ENCODE results near the gene OR12D1.

Gene OR12D1

GRCh38 chr6:29414588-29414987 is at the start of gene OR12D1:
OR12D1 (plus strand) TSS chr6:29414928.
- no peaks in the 10 kb centered on the region for H3K9me3 ChIP-seq (ENCODE audit: control insufficient read depth, insufficient read depth, low read length)
- H3K4me1 ChIP-seq (ENCODE audit: control insufficient read depth, insufficient read depth, low read length) = no peaks in the 10 kb centered on the region
- no peaks in the 10 kb centered on the region for H3K27me3 ChIP-seq (ENCODE audit: control insufficient read depth, insufficient read depth, low read length)
- no peak within 1 kb of the TSS for H3K4me3 ChIP-seq (ENCODE audit: low read depth, low read length)
- no peak within 1 kb of the TSS for H3K9ac ChIP-seq (ENCODE audit: low read depth, low read length)
- H3K36me3 ChIP-seq (ENCODE audit: control insufficient read depth, insufficient read depth, low read length) = no peaks in the 10 kb centered on the region

- no peaks in the 10 kb centered on the region for H3K4me1 ChIP-seq (ENCODE audit: control insufficient read depth, insufficient read depth, low read length)
- no peaks in the 10 kb centered on the region for H3K9me3 ChIP-seq (ENCODE audit: control insufficient read depth, insufficient read depth, low read length)
- H3K4me3 ChIP-seq (ENCODE audit: low read depth, low read length) = no peak within 1 kb of the TSS
- H3K27me3 ChIP-seq (ENCODE audit: control insufficient read depth, insufficient read depth, low read length) = no peaks in the 10 kb centered on the region
- H3K36me3 ChIP-seq (ENCODE audit: control insufficient read depth, insufficient read depth, low read length) = no peaks in the 10 kb centered on the region
- no peak within 1 kb of the TSS for H3K9ac ChIP-seq (ENCODE audit: low read depth, low read length)
Observed at GRCh38 chr6:29368765-29369164, 46.0 kb upstream of the OR12D1 start, which contains the start of gene OR5V1. OR5V1 (minus strand) TSS chr6:29368865; CDS start chr6:29356195, 12,670 bp downstream.

- Histone ChIP-seq H3K4me1 (ENCODE audit: control insufficient read depth, insufficient read depth, low read length) (no peaks in the 10 kb centered on the region), H3K27me3 (ENCODE audit: control insufficient read depth, insufficient read depth, low read length) (no peaks in the 10 kb centered on the region), H3K9ac (ENCODE audit: low read depth, low read length) (no peak within 1 kb of the TSS), H3K9me3 (ENCODE audit: control insufficient read depth, insufficient read depth, low read length) (no peaks in the 10 kb centered on the region), H3K36me3 (ENCODE audit: control insufficient read depth, insufficient read depth, low read length) (no peaks in the 10 kb centered on the region), H3K4me3 (ENCODE audit: low read depth, low read length) (no peak within 1 kb of the TSS)
Observed at GRCh38 chr6:29375191-29375590, 39.5 kb upstream of the OR12D1 start, which contains the start of gene OR12D3. OR12D3 (minus strand) TSS chr6:29375291; CDS start chr6:29375287, 4 bp downstream.

- no peak overlapping the region for H3K9ac ChIP-seq (ENCODE audit: low read depth, low read length)
- no peaks in the 10 kb centered on the region for H3K36me3 ChIP-seq (ENCODE audit: control insufficient read depth, insufficient read depth, low read length)
- H3K4me3 ChIP-seq (ENCODE audit: low read depth, low read length) = no peak overlapping the region
- no peaks in the 10 kb centered on the region for H3K9me3 ChIP-seq (ENCODE audit: control insufficient read depth, insufficient read depth, low read length)
- no peaks in the 10 kb centered on the region for H3K27me3 ChIP-seq (ENCODE audit: control insufficient read depth, insufficient read depth, low read length)
- no peaks in the 10 kb centered on the region for H3K4me1 ChIP-seq (ENCODE audit: control insufficient read depth, insufficient read depth, low read length)
Observed at GRCh38 chr6:29376003-29376402, 38.7 kb upstream of the OR12D1 start.

- Histone ChIP-seq H3K27me3 (ENCODE audit: control insufficient read depth, insufficient read depth, low read length) (no peaks in the 10 kb centered on the region), H3K9ac (ENCODE audit: low read depth, low read length) (no peak overlapping the region), H3K4me3 (ENCODE audit: low read depth, low read length) (no peak overlapping the region), H3K9me3 (ENCODE audit: control insufficient read depth, insufficient read depth, low read length) (no peaks in the 10 kb centered on the region), H3K36me3 (ENCODE audit: control insufficient read depth, insufficient read depth, low read length) (no peaks in the 10 kb centered on the region), H3K4me1 (ENCODE audit: control insufficient read depth, insufficient read depth, low read length) (no peaks in the 10 kb centered on the region)
Observed at GRCh38 chr6:29388533-29388932, 26.2 kb upstream of the OR12D1 start.

- no peaks in the 10 kb centered on the region for H3K36me3 ChIP-seq (ENCODE audit: control insufficient read depth, insufficient read depth, low read length)
- no peak within 1 kb of the TSS for H3K9ac ChIP-seq (ENCODE audit: low read depth, low read length)
- no peaks in the 10 kb centered on the region for H3K27me3 ChIP-seq (ENCODE audit: control insufficient read depth, insufficient read depth, low read length)
- H3K9me3 ChIP-seq (ENCODE audit: control insufficient read depth, insufficient read depth, low read length) = no peaks in the 10 kb centered on the region
- no peak within 1 kb of the TSS for H3K4me3 ChIP-seq (ENCODE audit: low read depth, low read length)
- H3K4me1 ChIP-seq (ENCODE audit: control insufficient read depth, insufficient read depth, low read length) = peaks cover 3% of the 10 kb centered on the region
Observed at GRCh38 chr6:29395331-29395730, 19.4 kb upstream of the OR12D1 start, which contains the start of gene OR12D2. OR12D2 (plus strand) TSS chr6:29395631; CDS start chr6:29396700, 1,069 bp downstream.

GRCh38 chr6:29399525-29399924 is 15.2 kb upstream of the OR12D1 start:
- Histone ChIP-seq H3K9ac (ENCODE audit: low read depth, low read length) (no peak overlapping the region), H3K9me3 (ENCODE audit: control insufficient read depth, insufficient read depth, low read length) (no peaks in the 10 kb centered on the region), H3K36me3 (ENCODE audit: control insufficient read depth, insufficient read depth, low read length) (no peaks in the 10 kb centered on the region), H3K4me3 (ENCODE audit: low read depth, low read length) (no peak overlapping the region), H3K4me1 (ENCODE audit: control insufficient read depth, insufficient read depth, low read length) (peaks cover 3% of the 10 kb centered on the region), H3K27me3 (ENCODE audit: control insufficient read depth, insufficient read depth, low read length) (no peaks in the 10 kb centered on the region)

- Histone ChIP-seq H3K36me3 (ENCODE audit: control insufficient read depth, insufficient read depth, low read length) (no peaks in the 10 kb centered on the region), H3K4me1 (ENCODE audit: control insufficient read depth, insufficient read depth, low read length) (no peaks in the 10 kb centered on the region), H3K9me3 (ENCODE audit: control insufficient read depth, insufficient read depth, low read length) (no peaks in the 10 kb centered on the region), H3K4me3 (ENCODE audit: low read depth, low read length) (no peak overlapping the region), H3K9ac (ENCODE audit: low read depth, low read length) (no peak overlapping the region), H3K27me3 (ENCODE audit: control insufficient read depth, insufficient read depth, low read length) (no peaks in the 10 kb centered on the region)
Observed at GRCh38 chr6:29403801-29404200, 10.9 kb upstream of the OR12D1 start.

GRCh38 chr6:29419516-29419915 is 4.8 kb downstream of the OR12D1 start:
- Histone ChIP-seq H3K4me3 (ENCODE audit: low read depth, low read length) (no peak overlapping the region), H3K9me3 (ENCODE audit: control insufficient read depth, insufficient read depth, low read length) (no peaks in the 10 kb centered on the region), H3K27me3 (ENCODE audit: control insufficient read depth, insufficient read depth, low read length) (no peaks in the 10 kb centered on the region), H3K36me3 (ENCODE audit: control insufficient read depth, insufficient read depth, low read length) (no peaks in the 10 kb centered on the region), H3K4me1 (ENCODE audit: control insufficient read depth, insufficient read depth, low read length) (no peaks in the 10 kb centered on the region), H3K9ac (ENCODE audit: low read depth, low read length) (no peak overlapping the region)

GRCh38 chr6:29424168-29424567 is 9.4 kb downstream of the OR12D1 start:
- Histone ChIP-seq H3K4me1 (ENCODE audit: control insufficient read depth, insufficient read depth, low read length) (no peaks in the 10 kb centered on the region), H3K9me3 (ENCODE audit: control insufficient read depth, insufficient read depth, low read length) (no peaks in the 10 kb centered on the region), H3K36me3 (ENCODE audit: control insufficient read depth, insufficient read depth, low read length) (no peaks in the 10 kb centered on the region), H3K4me3 (ENCODE audit: low read depth, low read length) (no peak overlapping the region), H3K27me3 (ENCODE audit: control insufficient read depth, insufficient read depth, low read length) (no peaks in the 10 kb centered on the region), H3K9ac (ENCODE audit: low read depth, low read length) (no peak overlapping the region)

GRCh38 chr6:29424575-29424974 is 9.8 kb downstream of the OR12D1 start:
- H3K36me3 ChIP-seq (ENCODE audit: control insufficient read depth, insufficient read depth, low read length) = no peaks in the 10 kb centered on the region

GRCh38 chr6:29425075-29425474 is 10.3 kb downstream of the OR12D1 start:
- Histone ChIP-seq H3K4me1 (ENCODE audit: control insufficient read depth, insufficient read depth, low read length) (no peaks in the 10 kb centered on the region), H3K36me3 (ENCODE audit: control insufficient read depth, insufficient read depth, low read length) (no peaks in the 10 kb centered on the region), H3K9ac (ENCODE audit: low read depth, low read length) (no peak overlapping the region), H3K27me3 (ENCODE audit: control insufficient read depth, insufficient read depth, low read length) (no peaks in the 10 kb centered on the region), H3K9me3 (ENCODE audit: control insufficient read depth, insufficient read depth, low read length) (no peaks in the 10 kb centered on the region), H3K4me3 (ENCODE audit: low read depth, low read length) (no peak overlapping the region)

More at GRCh38 chr6:29424575-29424974, 9.8 kb downstream of the OR12D1 start:
- Histone ChIP-seq H3K4me3 (ENCODE audit: low read depth, low read length) (no peak overlapping the region), H3K9ac (ENCODE audit: low read depth, low read length) (no peak overlapping the region), H3K4me1 (ENCODE audit: control insufficient read depth, insufficient read depth, low read length) (no peaks in the 10 kb centered on the region), H3K27me3 (ENCODE audit: control insufficient read depth, insufficient read depth, low read length) (no peaks in the 10 kb centered on the region), H3K9me3 (ENCODE audit: control insufficient read depth, insufficient read depth, low read length) (no peaks in the 10 kb centered on the region)

All from iPS-15b (cell line).